Osteocyte (in vitro differentiated cells): ENCODE data around the gene ADD2. TPM values are rescaled to one million over a fixed set of nuclear protein-coding genes. Genes with fewer than 3 reads are reported as not detected.

ENCODE experiments used
- DNase-seq: peaks from one replicate; pipeline ENCODE4 v3.0.0; 2021; ENCODE audit warnings: mixed read lengths; ENCODE audit not compliant: unreplicated experiment; ENCODE audit errors: extremely low spot score
- H3K27ac Mint-ChIP-seq: one replicate; pipeline ENCODE4 v1.8.0; 2021; ENCODE audit warnings: mild to moderate bottlenecking, mixed read lengths; ENCODE audit not compliant: unreplicated experiment
- H3K27me3 Mint-ChIP-seq: one replicate; pipeline ENCODE4 v1.8.0; 2021; ENCODE audit warnings: mixed read lengths; ENCODE audit not compliant: unreplicated experiment
- H3K36me3 Mint-ChIP-seq: one replicate; pipeline ENCODE4 v1.8.0; 2021; ENCODE audit warnings: mixed read lengths; ENCODE audit not compliant: unreplicated experiment
- H3K4me1 Mint-ChIP-seq: one replicate; pipeline ENCODE4 v1.8.0; 2021; ENCODE audit warnings: mixed read lengths; ENCODE audit not compliant: unreplicated experiment
- H3K4me3 Mint-ChIP-seq: one replicate; pipeline ENCODE4 v1.8.0; 2021; ENCODE audit warnings: mild to moderate bottlenecking, moderate library complexity, mixed read lengths; ENCODE audit not compliant: unreplicated experiment
- H3K9me3 Mint-ChIP-seq: one replicate; pipeline ENCODE4 v1.8.0; 2021; ENCODE audit warnings: mixed read lengths; ENCODE audit not compliant: unreplicated experiment
- CTCF ChIP-seq: fragments of 200-600 bp; sonication (generic); IDR thresholded peaks from 2 replicates; pipeline ENCODE4 v1.5.0; 2021; ENCODE audit warnings: antibody characterized with exemption, mild to moderate bottlenecking, moderate library complexity
- total RNA-seq: library from RNA; stranded (reverse); gene quantifications from 2 replicates; pipeline ENCODE4 v1.2.1, GENCODE V29; 2021

ADD2 gene
- total RNA-seq, 1 donor from 2014 or later: not detected

GRCh38 chr2:70608373-70608772, 159.6 kb downstream of the ADD2 start:
- peaks cover 22% of the 10 kb centered on the region for H3K27me3 Mint-ChIP-seq
- H3K4me1 Mint-ChIP-seq: no peaks in the 10 kb centered on the region
- H3K36me3 Mint-ChIP-seq: no peaks in the 10 kb centered on the region
- no peaks in the 10 kb centered on the region for H3K9me3 Mint-ChIP-seq
- no peak overlapping the region for H3K27ac Mint-ChIP-seq
- no peak for DNase-seq
- no peak overlapping the region for H3K4me3 Mint-ChIP-seq
- TF ChIP-seq CTCF: no peak

GRCh38 chr2:70607121-70607561, 160.9 kb downstream of the ADD2 start:
- H3K4me3 Mint-ChIP-seq: no peak overlapping the region
- H3K4me1 Mint-ChIP-seq: no peaks in the 10 kb centered on the region
- no peak for DNase-seq
- no peak for TF ChIP-seq CTCF
- H3K27ac Mint-ChIP-seq: no peak overlapping the region
- H3K27me3 Mint-ChIP-seq: peaks cover 28% of the 10 kb centered on the region
- H3K36me3 Mint-ChIP-seq: no peaks in the 10 kb centered on the region
- H3K9me3 Mint-ChIP-seq: no peaks in the 10 kb centered on the region

Other genes starting within 250 kb of the ADD2 start
- gene TGFA, start 214.4 kb downstream of the ADD2 start, total RNA-seq: 0.08 TPM in 1 of 2 replicates, not detected in the other
- gene FIGLA, start 22.4 kb upstream of the ADD2 start, total RNA-seq: not detected in 2 replicates
- gene CLEC4F, start 52.4 kb upstream of the ADD2 start, total RNA-seq: not detected in 2 replicates
- gene CD207, start 67.6 kb upstream of the ADD2 start, total RNA-seq: not detected in 2 replicates
- gene VAX2, start 132.4 kb upstream of the ADD2 start, total RNA-seq: 5.9 and 8.3 TPM in 2 replicates
- 6.3 and 6.5 TPM in 2 replicates for gene ATP6V1B1, start 167.7 kb upstream of the ADD2 start, total RNA-seq
- 1.9 and 2.7 TPM in 2 replicates for gene ANKRD53, start 210.4 kb upstream of the ADD2 start, total RNA-seq
- 64.7 and 71.2 TPM in 2 replicates for gene TEX261, start 226.7 kb upstream of the ADD2 start, total RNA-seq